Liver (tissue), 9 donors: ENCODE data around the gene SS18L1. TPM values are rescaled to one million over a fixed set of nuclear protein-coding genes. Genes with fewer than 3 reads are reported as not detected.

ENCODE experiments used
- DNase-seq: peaks from one replicate; pipeline ENCODE4 v3.0.0-alpha.2; 2017; ENCODE audit warnings: low spot score
- H3K27ac ChIP-seq, 2 donors: one replicate each; pipeline ENCODE4 v1.7.0; 2013; ENCODE audit warnings: inconsistent platforms in 2 of 2, low read length in 2 of 2, control low read depth in 1 of 2, low read depth in 1 of 2, mild to moderate bottlenecking in 1 of 2
- H3K27me3 ChIP-seq, 4 donors: one replicate each; pipeline versions ENCODE4 v1.6.1 to v1.7.0; 2013; ENCODE audit warnings: low read length in 3 of 4, inconsistent platforms in 1 of 4, mild to moderate bottlenecking in 1 of 4, moderate library complexity in 1 of 4; ENCODE audit not compliant: control insufficient read depth in 4 of 4, insufficient read depth in 4 of 4
- H3K36me3 ChIP-seq, 4 donors: one replicate each; pipeline versions ENCODE4 v1.6.1 to v1.7.0; 2013; ENCODE audit warnings: low read length in 3 of 4, mild to moderate bottlenecking in 3 of 4, low read depth in 1 of 4, moderate library complexity in 1 of 4; ENCODE audit not compliant: control insufficient read depth in 4 of 4, insufficient read depth in 3 of 4
- H3K4me1 ChIP-seq, 4 donors: one replicate each; pipeline versions ENCODE4 v1.6.1 to v1.7.0; 2013; ENCODE audit warnings: low read length in 3 of 4, mild to moderate bottlenecking in 3 of 4, moderate library complexity in 1 of 4; ENCODE audit not compliant: control insufficient read depth in 4 of 4, insufficient read depth in 4 of 4
- H3K4me3 ChIP-seq, 3 donors: one replicate each; pipeline versions ENCODE4 v1.6.1 to v1.7.0; 2013; ENCODE audit warnings: low read length in 3 of 3, control low read depth in 1 of 3, low read depth in 1 of 3, mild to moderate bottlenecking in 1 of 3
- H3K9ac ChIP-seq, 2 donors: one replicate each; pipeline ENCODE4 v1.7.0; 2013; ENCODE audit warnings: low read length in 2 of 2, mild to moderate bottlenecking in 2 of 2, moderate library complexity in 2 of 2, control low read depth in 1 of 2, low read depth in 1 of 2
- H3K9me3 ChIP-seq, 4 donors: one replicate each; pipeline versions ENCODE4 v1.6.1 to v1.7.0; 2013; ENCODE audit warnings: low read length in 3 of 4; ENCODE audit not compliant: control insufficient read depth in 4 of 4
- EGR1 ChIP-seq, 2 donors: IDR thresholded peaks; 2 replicates each; pipeline ENCODE4 v1.6.1; 2016 to 2018; ENCODE audit warnings: antibody characterized with exemption in 2 of 2, low read depth in 2 of 2
- FOXA1 ChIP-seq: IDR thresholded peaks from 2 replicates; pipeline ENCODE4 v1.6.1; 2016; ENCODE audit warnings: antibody characterized with exemption
- FOXA2 ChIP-seq: IDR thresholded peaks from 2 replicates; pipeline ENCODE4 v1.6.1; 2016; ENCODE audit warnings: antibody characterized with exemption
- GABPA ChIP-seq, 2 donors: IDR thresholded peaks in 1 of 2; conservative IDR thresholded peaks in 1 of 2; 2 replicates each; pipeline ENCODE4 v1.6.1; 2016; ENCODE audit warnings: antibody characterized with exemption in 2 of 2, mild to moderate bottlenecking in 1 of 2, moderate library complexity in 1 of 2
- HNF4A ChIP-seq, 2 donors: conservative IDR thresholded peaks; 2 replicates each; pipeline ENCODE4 v1.6.1; 2016; ENCODE audit warnings: antibody characterized with exemption in 2 of 2, mild to moderate bottlenecking in 2 of 2
- MAX ChIP-seq: IDR thresholded peaks from 2 replicates; pipeline ENCODE4 v1.6.1; 2016; ENCODE audit warnings: antibody characterized with exemption
- NR2F2 ChIP-seq: IDR thresholded peaks from 2 replicates; pipeline ENCODE4 v1.6.1; 2016; ENCODE audit warnings: antibody characterized with exemption
- RAD21 ChIP-seq, 2 donors: IDR thresholded peaks; 2 replicates each; pipeline ENCODE4 v1.6.1; 2016; ENCODE audit warnings: antibody characterized with exemption in 2 of 2, mild to moderate bottlenecking in 2 of 2
- REST ChIP-seq: IDR thresholded peaks from 2 replicates; pipeline ENCODE4 v1.6.1; 2016; ENCODE audit warnings: antibody characterized with exemption, mild to moderate bottlenecking
- RXRA ChIP-seq, 2 donors: IDR thresholded peaks; 2 replicates each; pipeline ENCODE4 v1.6.1; 2017 to 2018; ENCODE audit warnings: antibody characterized with exemption in 2 of 2, mild to moderate bottlenecking in 1 of 2
- SP1 ChIP-seq: IDR thresholded peaks from 2 replicates; pipeline ENCODE4 v1.6.1; 2018; ENCODE audit warnings: antibody characterized with exemption, mild to moderate bottlenecking
- WGBS: extraction: QIAGEN DNeasy Blood & Tissue Kit; methylation state at CpG from one replicate; pipeline ENCODE4 v1.1.7; 2013; 5-methylcytosine and 5-hydroxymethylcytosine counted together
- polyA plus RNA-seq, 2 donors: library from polyadenylated mRNA; stranded (reverse) in 1 of 2; unstranded in 1 of 2; fragments of 200-250 nt in 1 of 2; fragments of >200 nt in 1 of 2; fragmentation: Nextera tagmentation in 1 of 2; extraction: Ambion mirVana in 1 of 2; gene quantifications; one replicate each; pipeline versions ENCODE4 v1.2.1 to v1.2.3, GENCODE V29; 2013 to 2015
- total RNA-seq, 2 donors: library from RNA; depleted of rRNA; stranded (reverse); fragments of >200 nt; gene quantifications; one replicate each; pipeline ENCODE4 v1.2.3, GENCODE V29; 2014
- TF ChIP-seq, protein P1 (sequence below): IDR thresholded peaks from 2 replicates; pipeline ENCODE4 v1.6.1; 2016; ENCODE audit warnings: antibody characterized with exemption
- TF ChIP-seq, protein P2 (sequence below): IDR thresholded peaks from 2 replicates; pipeline ENCODE4 v1.6.1; 2016; ENCODE audit warnings: antibody characterized with exemption
- donor health status: healthy.
- donor health status: healthy.
- donor health status: healthy.
- donor health status: healthy.
- donor health status: healthy.

The SS18L1 gene
- total and polyA plus RNA-seq, 4 donors, result 6.1 to 24.3 (median 16.7) TPM

GRCh38 chr20:62119591-62120364 is 23.8 kb upstream of the SS18L1 start:
- TF ChIP-seq MAX, result no peak
- TF ChIP-seq NR2F2, result no peak
- TF ChIP-seq HNF4A (conservative IDR thresholded peaks at IDR 0.05), result no peak
- no peak for TF ChIP-seq GABPA (IDR thresholded peaks at IDR 0.05 in 1 of 2, conservative IDR thresholded peaks at IDR 0.05 in 1 of 2)
- no peak for TF ChIP-seq EGR1 (IDR thresholded peaks at IDR 0.05; ENCODE audit: low read depth in 2 of 2)
- TF ChIP-seq FOXA2, result no peak
- TF ChIP-seq, protein P1, sequence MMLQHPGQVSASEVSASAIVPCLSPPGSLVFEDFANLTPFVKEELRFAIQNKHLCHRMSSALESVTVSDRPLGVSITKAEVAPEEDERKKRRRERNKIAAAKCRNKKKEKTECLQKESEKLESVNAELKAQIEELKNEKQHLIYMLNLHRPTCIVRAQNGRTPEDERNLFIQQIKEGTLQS, result no peak
- Histone ChIP-seq H3K27me3 (no peaks in the 10 kb centered on the region), H3K9me3 (peaks cover 0 to 4% (median 2%) of the 10 kb centered on the region in 4 donors), H3K4me1 (peaks cover 0 to 16% (median 12%) of the 10 kb centered on the region in 4 donors), H3K27ac (no peak overlapping the region), H3K36me3 (no peaks in the 10 kb centered on the region), H3K9ac (no peak overlapping the region), H3K4me3 (no peak overlapping the region)
- 80% methylated on average over 10 of the region's 10 CpGs for WGBS
- DNase-seq, result no peak

GRCh38 chr20:62120365-62120762 is 23.2 kb upstream of the SS18L1 start:
- peaks cover 0 to 16% (median 12%) of the 10 kb centered on the region in 4 donors for H3K4me1 ChIP-seq
- H3K9me3 ChIP-seq, result peaks cover 0 to 3% (median 1%) of the 10 kb centered on the region in 4 donors
- H3K4me3 ChIP-seq, result no peak overlapping the region
- no peak overlapping the region for H3K27ac ChIP-seq
- no peak overlapping the region for H3K9ac ChIP-seq
- TF ChIP-seq RAD21 (IDR thresholded peaks at IDR 0.05), result no peak
- TF ChIP-seq HNF4A (conservative IDR thresholded peaks at IDR 0.05), result no peak
- no peak for TF ChIP-seq FOXA1
- no peak for TF ChIP-seq GABPA (IDR thresholded peaks at IDR 0.05 in 1 of 2, conservative IDR thresholded peaks at IDR 0.05 in 1 of 2)
- no peak for TF ChIP-seq SP1
- no peak for TF ChIP-seq RXRA (IDR thresholded peaks at IDR 0.05)
- no peak for TF ChIP-seq NR2F2
- H3K27me3 ChIP-seq, result no peaks in the 10 kb centered on the region
- no peak for DNase-seq
- H3K36me3 ChIP-seq, result peaks cover 0 to 4% (median 2%) of the 10 kb centered on the region in 4 donors
- 94% methylated on average over 5 of the region's 5 CpGs for WGBS

DNA sequence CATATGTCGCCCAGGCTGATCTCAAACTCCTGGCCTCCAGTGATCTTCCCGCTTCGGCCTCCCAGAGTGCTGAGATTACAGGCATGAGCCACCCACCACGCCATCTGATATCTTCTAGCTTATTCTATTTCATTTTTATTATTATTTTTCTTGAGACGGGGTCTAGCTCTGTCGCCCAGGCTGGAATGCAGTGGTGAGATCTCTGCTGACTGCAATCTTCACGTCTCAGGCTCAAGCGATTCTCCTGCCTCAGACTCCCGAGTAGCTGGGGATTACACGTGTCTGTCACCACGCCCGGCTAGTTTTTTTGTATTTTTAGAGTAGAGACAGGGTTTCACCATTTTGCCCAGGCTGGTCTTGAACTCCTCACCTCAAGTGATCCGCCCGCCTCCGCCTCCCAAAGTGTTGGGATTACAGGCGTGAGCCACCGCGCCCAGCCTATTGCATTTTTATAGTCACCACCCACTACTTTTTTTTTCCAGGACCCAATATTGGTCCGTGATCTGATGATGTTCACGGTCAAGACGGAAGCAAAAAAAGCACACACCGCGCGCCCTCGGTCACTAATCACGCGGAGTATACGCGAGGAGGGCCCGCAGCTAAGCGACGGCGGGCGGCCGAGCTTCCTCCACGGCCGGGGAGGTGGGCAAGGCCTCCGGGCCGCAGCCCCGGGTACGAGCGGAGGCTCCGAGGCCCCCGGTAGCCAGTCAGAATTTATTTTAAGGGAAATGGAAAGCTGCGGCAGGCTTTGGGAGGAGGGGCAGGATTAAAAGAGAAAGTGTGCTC is 22.4 kb upstream of the SS18L1 start:
- no peaks in the 10 kb centered on the region for H3K27me3 ChIP-seq
- H3K27ac ChIP-seq, result peak overlapping the region; percentile 89 to 96
- WGBS, result 18% methylated on average over 45 of the region's 45 CpGs
- H3K4me3 ChIP-seq, result peak overlapping the region; percentile 53 to 72 (median 63)
- H3K9me3 ChIP-seq, result peaks cover 0 to 3% (median 1%) of the 10 kb centered on the region in 4 donors
- peaks cover 3 to 9% (median 7%) of the 10 kb centered on the region in 4 donors for H3K36me3 ChIP-seq
- no peak for DNase-seq
- TF ChIP-seq SP1, result peak; percentile 20
- no peak for TF ChIP-seq NR2F2
- TF ChIP-seq, protein P2, sequence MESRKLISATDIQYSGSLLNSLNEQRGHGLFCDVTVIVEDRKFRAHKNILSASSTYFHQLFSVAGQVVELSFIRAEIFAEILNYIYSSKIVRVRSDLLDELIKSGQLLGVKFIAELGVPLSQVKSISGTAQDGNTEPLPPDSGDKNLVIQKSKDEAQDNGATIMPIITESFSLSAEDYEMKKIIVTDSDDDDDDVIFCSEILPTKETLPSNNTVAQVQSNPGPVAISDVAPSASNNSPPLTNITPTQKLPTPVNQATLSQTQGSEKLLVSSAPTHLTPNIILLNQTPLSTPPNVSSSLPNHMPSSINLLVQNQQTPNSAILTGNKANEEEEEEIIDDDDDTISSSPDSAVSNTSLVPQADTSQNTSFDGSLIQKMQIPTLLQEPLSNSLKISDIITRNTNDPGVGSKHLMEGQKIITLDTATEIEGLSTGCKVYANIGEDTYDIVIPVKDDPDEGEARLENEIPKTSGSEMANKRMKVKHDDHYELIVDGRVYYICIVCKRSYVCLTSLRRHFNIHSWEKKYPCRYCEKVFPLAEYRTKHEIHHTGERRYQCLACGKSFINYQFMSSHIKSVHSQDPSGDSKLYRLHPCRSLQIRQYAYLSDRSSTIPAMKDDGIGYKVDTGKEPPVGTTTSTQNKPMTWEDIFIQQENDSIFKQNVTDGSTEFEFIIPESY, result no peak
- TF ChIP-seq REST, result peak; percentile 53
- H3K9ac ChIP-seq, result peak overlapping the region; percentile 52 to 62
- peaks cover 0 to 16% (median 12%) of the 10 kb centered on the region in 4 donors for H3K4me1 ChIP-seq
